GM15510 (cell line): Measurements from ENCODE around the gene RNF150.

Experiments used
- POLR2A ChIP-seq: IDR thresholded peaks from 3 replicates; pipeline ENCODE4 v1.6.1; 2011; ENCODE audit warnings: borderline replicate concordance; ENCODE audit not compliant: insufficient read length; ENCODE audit errors: extremely low read depth

The RNF150 gene

DNA sequence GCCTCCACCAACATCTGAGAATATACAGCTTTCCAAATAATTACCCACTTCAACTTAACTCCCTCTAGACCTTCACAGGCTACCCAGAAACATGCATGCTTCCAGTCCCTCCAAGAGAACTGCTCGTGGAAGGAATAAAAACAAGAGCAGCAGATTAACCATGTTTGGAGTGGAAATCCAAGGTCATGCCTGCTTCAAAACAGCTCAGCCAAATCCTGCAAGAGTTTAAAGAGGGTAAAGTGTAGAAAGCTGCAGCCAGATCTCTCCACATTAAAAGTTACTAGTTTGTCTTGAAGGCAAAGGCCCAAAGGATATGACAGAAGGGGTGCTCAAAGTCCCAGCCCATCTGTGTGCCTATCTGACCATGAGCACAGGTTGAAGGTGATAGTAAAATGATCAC, 139.3 kb downstream of the RNF150 start:
- no peak for TF ChIP-seq POLR2A

DNA sequence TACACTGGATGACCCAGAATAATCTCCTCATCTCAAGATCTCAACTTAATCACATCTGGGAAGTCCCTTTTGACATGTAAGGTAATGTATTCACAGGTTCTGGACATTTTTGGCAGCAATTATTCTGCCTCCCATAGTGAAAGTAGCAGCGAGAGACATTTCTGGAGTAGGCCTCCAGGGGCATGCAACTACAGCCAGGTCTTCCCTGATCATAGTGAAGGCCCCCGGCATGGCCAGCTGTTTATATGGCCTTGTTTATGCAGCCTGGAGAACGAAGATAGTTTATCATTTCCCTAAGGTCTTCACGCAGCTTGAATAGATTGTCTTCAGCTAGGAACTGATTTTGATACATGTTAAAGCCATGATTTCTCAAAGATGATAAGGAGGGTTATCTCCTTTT, 139.9 kb downstream of the RNF150 start:
- TF ChIP-seq POLR2A = no peak

GRCh38 chr4:140989944-140990343, 143.3 kb downstream of the RNF150 start:
- TF ChIP-seq POLR2A = no peak

GRCh38 chr4:140986045-140986444, 147.2 kb downstream of the RNF150 start:
- TF ChIP-seq POLR2A = no peak

DNA sequence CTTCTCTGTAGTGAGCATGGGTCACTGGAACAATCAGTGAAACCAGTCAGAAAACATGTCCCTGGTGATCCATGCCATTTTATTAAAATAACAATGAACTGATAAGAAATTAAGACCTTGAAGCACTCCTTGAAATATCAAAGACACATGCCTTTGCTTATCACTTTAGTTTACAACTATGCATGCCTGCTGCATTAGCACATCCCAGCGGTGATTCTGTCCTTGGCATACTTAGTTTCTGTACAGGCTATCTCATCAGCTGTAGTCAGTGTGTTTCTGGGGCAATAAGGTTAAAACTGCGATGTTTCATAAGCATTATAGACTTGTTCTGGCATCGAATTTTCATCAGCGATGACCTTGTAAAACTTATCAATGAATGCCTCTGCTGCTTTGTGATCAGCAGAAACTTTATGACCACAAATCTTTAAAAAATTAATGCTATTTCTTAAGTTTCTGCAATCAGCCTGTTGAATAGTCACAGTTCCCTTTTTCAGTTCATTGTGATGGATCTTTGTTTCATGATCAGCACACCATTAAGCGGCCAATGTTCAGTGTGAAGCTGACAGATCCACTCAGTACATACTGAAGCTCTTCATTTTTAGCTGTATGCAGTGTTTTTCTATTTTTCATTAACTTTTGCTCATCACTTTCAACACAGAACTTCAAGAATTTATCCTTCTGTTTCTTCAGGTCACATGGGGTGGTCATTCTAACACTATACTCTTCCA, 150.5 kb downstream of the RNF150 start:
- no peak for TF ChIP-seq POLR2A

DNA sequence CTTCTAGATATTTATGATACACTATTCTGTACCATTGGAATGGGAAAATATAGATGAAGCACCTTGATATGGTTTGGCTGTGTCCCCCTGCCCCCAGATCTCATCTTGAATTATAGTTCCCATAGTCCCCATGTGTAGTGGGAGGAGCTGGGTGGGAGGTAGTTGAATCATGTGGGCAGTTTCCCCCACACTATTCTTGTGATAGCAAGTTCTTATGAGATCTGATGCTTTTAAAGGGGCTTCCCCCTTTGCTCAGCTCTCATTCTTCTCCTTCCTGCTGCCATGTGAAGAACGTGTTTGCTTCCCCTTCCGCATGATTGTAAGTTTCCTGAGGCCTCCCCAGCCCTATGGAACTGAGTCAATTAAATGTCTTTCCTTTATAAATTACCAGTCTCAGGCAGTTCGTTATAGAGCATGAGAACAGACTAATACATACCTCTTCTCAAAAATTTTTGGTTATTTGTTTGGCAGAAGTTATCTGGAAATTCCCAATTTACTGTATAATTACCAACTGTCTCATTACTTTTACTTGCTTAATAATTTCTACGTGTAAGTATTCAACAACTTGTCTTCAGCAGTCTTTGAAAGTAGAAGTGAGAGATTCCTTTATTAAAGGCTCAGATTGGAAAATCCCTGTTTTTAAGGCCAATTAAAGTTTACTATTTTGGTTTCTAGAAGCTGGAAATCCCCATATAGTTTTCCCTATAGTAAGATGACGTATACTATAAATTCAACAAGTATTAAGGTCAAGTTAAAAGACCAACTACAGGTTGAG, 152.7 kb downstream of the RNF150 start:
- TF ChIP-seq POLR2A = no peak

DNA sequence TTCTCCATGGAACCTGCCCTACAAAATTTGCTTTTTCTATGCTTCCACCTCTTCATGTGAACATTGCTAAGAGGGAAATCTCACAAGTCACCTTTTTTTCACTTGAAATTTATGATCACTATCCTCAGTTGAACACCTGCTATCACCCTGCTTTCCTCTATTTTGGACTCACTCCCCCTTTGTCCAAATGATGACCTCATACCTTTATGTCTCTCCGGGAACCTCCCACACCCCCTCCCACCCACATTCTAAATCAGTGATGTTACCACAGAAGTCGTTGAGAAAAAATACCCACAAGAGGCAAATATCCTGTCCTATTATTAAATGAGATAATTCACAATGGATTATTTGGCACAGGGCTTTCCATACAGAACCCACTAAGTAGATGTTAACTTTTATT, 156.5 kb downstream of the RNF150 start:
- no peak for TF ChIP-seq POLR2A

- no peak for TF ChIP-seq POLR2A
These were observed 162.0 kb downstream of the RNF150 start for GRCh38 chr4:140971077-140971792.

DNA sequence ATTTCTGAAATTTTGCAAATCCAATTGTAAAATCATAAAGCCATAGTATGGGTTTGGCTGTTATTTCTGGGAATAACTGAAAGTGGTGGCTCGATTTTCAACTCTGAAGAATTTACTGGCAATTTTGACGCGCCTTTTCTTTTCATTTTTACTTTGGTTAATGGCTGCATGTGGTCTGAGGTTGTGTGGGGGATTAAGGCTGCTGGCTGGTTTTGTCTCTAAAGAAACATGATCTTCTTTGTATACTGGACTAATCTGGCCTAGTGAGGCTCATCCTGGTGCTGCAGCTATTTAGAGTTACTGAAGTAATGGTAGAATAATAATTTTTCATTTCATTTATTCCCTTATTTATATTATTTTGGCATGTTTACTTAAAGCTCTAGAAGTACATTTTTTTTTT, 164.0 kb downstream of the RNF150 start:
- no peak for TF ChIP-seq POLR2A

DNA sequence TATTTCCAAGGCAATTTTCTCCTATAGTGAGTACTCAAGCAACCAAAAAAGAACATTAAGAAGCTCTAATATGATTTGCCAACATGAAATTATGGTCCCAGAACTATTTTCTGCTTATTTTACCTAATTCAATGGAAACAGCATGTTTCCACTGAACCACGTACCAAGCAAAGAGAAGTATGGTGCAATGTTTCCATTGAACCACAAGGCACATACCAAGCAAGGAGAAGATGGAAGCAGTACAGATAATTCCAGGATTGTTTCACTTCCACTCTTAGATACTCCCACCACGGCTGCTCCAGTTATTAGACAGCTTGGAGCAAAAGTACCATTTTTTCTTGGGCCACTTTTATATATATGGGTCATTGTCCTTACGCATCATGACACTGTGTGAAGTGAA, 164.9 kb downstream of the RNF150 start:
- TF ChIP-seq POLR2A = no peak

DNA sequence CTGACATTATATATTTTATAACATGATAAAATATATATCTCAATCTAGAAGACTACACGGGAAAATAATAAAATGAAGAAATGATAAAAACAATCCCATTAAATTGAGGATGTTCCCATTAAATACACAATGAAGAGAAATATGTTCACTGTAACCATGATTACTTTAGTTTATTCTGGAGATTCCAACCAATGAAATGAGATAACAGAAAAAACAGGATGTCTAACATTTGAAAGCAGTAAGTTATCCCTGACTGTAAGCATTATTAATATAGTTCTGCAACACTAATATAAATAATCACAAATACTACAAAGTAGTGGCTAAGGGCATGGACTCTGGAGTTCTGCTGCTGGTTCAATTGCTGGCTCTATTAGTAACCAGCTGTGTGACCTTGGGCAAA, 169.4 kb downstream of the RNF150 start:
- TF ChIP-seq POLR2A = no peak

DNA sequence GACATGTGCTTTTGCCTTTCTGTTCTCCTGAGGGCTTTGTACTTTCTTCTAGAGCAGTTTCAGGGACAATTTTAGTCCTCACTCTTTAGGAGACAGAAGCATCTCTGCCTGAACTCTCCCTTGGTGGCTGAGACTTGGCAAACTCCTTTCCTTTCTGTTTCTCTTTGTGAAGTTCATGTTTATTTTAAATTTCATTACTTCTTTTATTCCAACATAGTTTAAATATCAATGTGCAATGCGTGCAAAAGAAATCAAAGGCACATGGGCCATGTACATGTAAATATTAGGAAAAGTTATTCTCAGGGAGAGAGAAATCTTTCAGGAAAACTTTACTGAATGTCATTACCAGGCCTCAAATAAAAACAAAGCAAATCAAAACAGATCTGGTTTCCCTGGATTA, 177.6 kb downstream of the RNF150 start:
- no peak for TF ChIP-seq POLR2A

GRCh38 chr4:140952717-140953116, 180.6 kb downstream of the RNF150 start:
- TF ChIP-seq POLR2A = no peak

- TF ChIP-seq POLR2A = no peak
These were observed 185.8 kb downstream of the RNF150 start for GRCh38 chr4:140947506-140947905.

- TF ChIP-seq POLR2A = no peak
These were observed 188.2 kb downstream of the RNF150 start for GRCh38 chr4:140945106-140945505.

DNA sequence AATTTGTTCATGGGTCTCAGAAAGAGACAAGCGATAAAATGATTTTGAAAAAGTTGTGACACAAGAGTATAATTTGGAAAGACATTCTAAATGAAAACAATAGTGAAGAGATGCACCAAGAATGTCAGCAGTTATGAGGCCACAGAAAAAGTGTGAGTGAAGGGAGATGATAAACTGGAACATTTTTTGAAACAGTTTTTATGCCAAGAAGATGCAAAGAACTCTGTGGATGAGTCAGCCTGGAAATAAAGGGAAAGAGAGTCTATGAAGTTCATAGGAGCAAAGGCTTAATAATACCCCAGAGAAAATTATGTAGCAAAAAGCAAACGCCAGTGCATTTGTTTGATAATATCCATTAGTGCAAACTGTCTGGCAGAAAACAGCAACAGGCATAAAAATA, 188.7 kb downstream of the RNF150 start:
- no peak for TF ChIP-seq POLR2A

DNA sequence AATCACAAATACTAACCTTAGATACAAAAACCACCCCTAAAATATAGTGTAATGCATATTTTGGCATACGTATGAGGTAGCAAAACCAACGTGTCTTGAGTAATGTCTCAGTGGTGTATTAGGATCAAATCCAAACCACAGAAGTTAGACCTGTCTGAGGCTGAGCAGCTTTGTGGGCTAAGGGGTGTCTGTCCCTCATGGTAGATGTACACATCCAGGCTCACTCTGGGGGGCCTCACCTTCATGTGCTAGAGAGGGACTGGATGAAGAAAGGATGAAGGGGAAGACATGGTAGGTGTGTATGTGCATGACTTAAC, 189.1 kb downstream of the RNF150 start:
- TF ChIP-seq POLR2A = no peak
